Chondrocyte (in vitro differentiated cells): ENCODE measurements around the gene BBS9. TPM values are rescaled to one million over a fixed set of nuclear protein-coding genes. Genes with fewer than 3 reads are reported as not detected.

Experiments used
- DNase-seq: peaks from one replicate; pipeline ENCODE4 v3.0.0; 2021; ENCODE audit warnings: mixed read lengths, low spot score
- H3K27ac Mint-ChIP-seq: one replicate; pipeline ENCODE4 v1.8.0; 2021; ENCODE audit warnings: mild to moderate bottlenecking, moderate library complexity, mixed read lengths; ENCODE audit not compliant: unreplicated experiment
- H3K27me3 Mint-ChIP-seq: 2 replicates; pipeline ENCODE4 v1.8.0; 2021; ENCODE audit warnings: low read depth, mixed read lengths
- H3K36me3 Mint-ChIP-seq: 2 replicates; pipeline ENCODE4 v1.8.0; 2021; ENCODE audit warnings: low read depth, mixed read lengths
- H3K4me1 Mint-ChIP-seq: 2 replicates; pipeline ENCODE4 v1.8.0; 2021; ENCODE audit warnings: low read depth, mild to moderate bottlenecking, mixed read lengths
- H3K4me3 Mint-ChIP-seq: one replicate; pipeline ENCODE4 v1.8.0; 2021; ENCODE audit warnings: mild to moderate bottlenecking, moderate library complexity, mixed read lengths; ENCODE audit not compliant: unreplicated experiment
- H3K9me3 Mint-ChIP-seq: 2 replicates; pipeline ENCODE4 v1.8.0; 2021; ENCODE audit warnings: low read depth, mixed read lengths
- total RNA-seq: library from RNA; stranded (reverse); gene quantifications from 3 replicates; pipeline ENCODE4 v1.2.1, GENCODE V29; 2021
- TF ChIP-seq, protein P1 (sequence below): fragments of 200-600 bp; sonication (generic); IDR thresholded peaks from 2 replicates; pipeline ENCODE4 v1.5.0; 2021; ENCODE audit warnings: antibody characterized with exemption, mild to moderate bottlenecking, moderate library complexity

Gene BBS9
- total RNA-seq, 1 donor from 2014 or later, result 16.5 TPM

- no peak overlapping the region for H3K4me3 Mint-ChIP-seq
- TF ChIP-seq, protein P1, sequence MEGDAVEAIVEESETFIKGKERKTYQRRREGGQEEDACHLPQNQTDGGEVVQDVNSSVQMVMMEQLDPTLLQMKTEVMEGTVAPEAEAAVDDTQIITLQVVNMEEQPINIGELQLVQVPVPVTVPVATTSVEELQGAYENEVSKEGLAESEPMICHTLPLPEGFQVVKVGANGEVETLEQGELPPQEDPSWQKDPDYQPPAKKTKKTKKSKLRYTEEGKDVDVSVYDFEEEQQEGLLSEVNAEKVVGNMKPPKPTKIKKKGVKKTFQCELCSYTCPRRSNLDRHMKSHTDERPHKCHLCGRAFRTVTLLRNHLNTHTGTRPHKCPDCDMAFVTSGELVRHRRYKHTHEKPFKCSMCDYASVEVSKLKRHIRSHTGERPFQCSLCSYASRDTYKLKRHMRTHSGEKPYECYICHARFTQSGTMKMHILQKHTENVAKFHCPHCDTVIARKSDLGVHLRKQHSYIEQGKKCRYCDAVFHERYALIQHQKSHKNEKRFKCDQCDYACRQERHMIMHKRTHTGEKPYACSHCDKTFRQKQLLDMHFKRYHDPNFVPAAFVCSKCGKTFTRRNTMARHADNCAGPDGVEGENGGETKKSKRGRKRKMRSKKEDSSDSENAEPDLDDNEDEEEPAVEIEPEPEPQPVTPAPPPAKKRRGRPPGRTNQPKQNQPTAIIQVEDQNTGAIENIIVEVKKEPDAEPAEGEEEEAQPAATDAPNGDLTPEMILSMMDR, result no peak
- peaks cover 6% of the 10 kb centered on the region for H3K9me3 Mint-ChIP-seq
- no peak for DNase-seq
- H3K27ac Mint-ChIP-seq, result no peak overlapping the region
- no peaks in the 10 kb centered on the region for H3K27me3 Mint-ChIP-seq
- peaks cover 16% of the 10 kb centered on the region for H3K4me1 Mint-ChIP-seq
- H3K36me3 Mint-ChIP-seq, result peaks cover 2% of the 10 kb centered on the region
Observed at GRCh38 chr7:33610918-33611317, 481.6 kb downstream of the BBS9 start.

DNA sequence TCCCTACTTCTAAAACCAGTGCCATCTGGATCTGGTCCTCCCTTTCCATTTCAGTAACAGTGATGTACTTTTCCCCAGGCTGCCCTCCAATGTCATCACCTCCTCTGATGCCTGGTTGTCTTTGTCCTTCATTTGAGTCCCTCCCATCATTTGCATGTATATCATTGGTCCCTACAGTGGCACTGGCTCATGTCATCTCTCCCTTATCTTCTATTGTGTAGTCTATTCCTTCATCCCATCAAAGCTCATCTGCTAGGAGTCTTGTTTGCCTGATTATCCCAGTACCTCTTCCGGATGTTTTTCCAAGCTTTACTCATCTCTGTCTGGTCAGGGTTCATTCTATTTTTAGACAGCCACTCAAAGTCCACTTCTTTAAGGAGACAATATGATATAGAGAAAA lies 483.1 kb downstream of the BBS9 start:
- TF ChIP-seq, protein P1, result no peak
- Mint-ChIP-seq H3K27ac (no peak overlapping the region), H3K4me3 (no peak overlapping the region), H3K4me1 (peaks cover 16% of the 10 kb centered on the region), H3K27me3 (no peaks in the 10 kb centered on the region), H3K36me3 (peaks cover 3% of the 10 kb centered on the region), H3K9me3 (peaks cover 8% of the 10 kb centered on the region)
- no peak for DNase-seq

GRCh38 chr7:33614357-33615117 lies 485.2 kb downstream of the BBS9 start:
- Mint-ChIP-seq H3K36me3 (peaks cover 2% of the 10 kb centered on the region), H3K27me3 (no peaks in the 10 kb centered on the region), H3K4me3 (no peak overlapping the region), H3K4me1 (peaks cover 16% of the 10 kb centered on the region), H3K9me3 (peaks cover 5% of the 10 kb centered on the region), H3K27ac (no peak overlapping the region)
- TF ChIP-seq, protein P1, result no peak
- no peak for DNase-seq

DNA sequence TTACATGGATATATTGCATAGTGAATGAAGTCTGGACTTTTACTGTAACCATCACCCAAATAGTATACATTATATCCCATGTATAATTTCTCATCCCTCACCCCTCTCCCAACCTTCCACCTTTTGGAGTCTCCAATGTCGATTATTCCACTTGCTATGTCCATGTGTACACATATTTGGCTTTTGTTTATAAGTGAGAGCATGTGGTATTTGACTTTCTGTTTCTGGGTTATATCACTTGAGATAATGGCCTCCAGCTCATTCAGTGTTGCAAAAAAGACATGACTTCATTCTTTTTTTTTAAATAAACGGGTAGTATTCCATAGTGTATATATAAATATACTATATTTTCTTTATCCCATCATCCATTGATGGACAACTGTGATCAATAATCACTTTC lies 487.4 kb downstream of the BBS9 start:
- TF ChIP-seq, protein P1, result no peak
- Mint-ChIP-seq H3K27ac (no peak overlapping the region), H3K36me3 (peaks cover 10% of the 10 kb centered on the region), H3K27me3 (no peaks in the 10 kb centered on the region), H3K4me3 (no peak overlapping the region), H3K9me3 (peaks cover 23% of the 10 kb centered on the region), H3K4me1 (peaks cover 16% of the 10 kb centered on the region)
- no peak for DNase-seq

GRCh38 chr7:33619264-33619663 lies 489.9 kb downstream of the BBS9 start:
- Mint-ChIP-seq H3K9me3 (peaks cover 23% of the 10 kb centered on the region), H3K4me1 (peaks cover 8% of the 10 kb centered on the region), H3K36me3 (peaks cover 10% of the 10 kb centered on the region), H3K27ac (no peak overlapping the region), H3K27me3 (no peaks in the 10 kb centered on the region), H3K4me3 (no peak overlapping the region)
- TF ChIP-seq, protein P1, result no peak
- DNase-seq, result no peak
